HG02970 (cell line): Measurements from ENCODE around the gene MAP3K14.

ENCODE experiments used
- ATAC-seq: cut with Tn5 transposase; IDR thresholded peaks from one replicate; pipeline ENCODE4 v1.9.1; 2021; ENCODE audit warnings: mild to moderate bottlenecking, moderate library complexity, moderate number of reproducible peaks; ENCODE audit not compliant: unreplicated experiment, low FRiP score

MAP3K14 gene

GRCh38 chr17:45318561-45319230 is 1.9 kb upstream of the MAP3K14 start:
- ATAC-seq: no peak

GRCh38 chr17:45317111-45317928 is 500 bp upstream of the MAP3K14 start:
- peak; percentile 76 for ATAC-seq

DNA sequence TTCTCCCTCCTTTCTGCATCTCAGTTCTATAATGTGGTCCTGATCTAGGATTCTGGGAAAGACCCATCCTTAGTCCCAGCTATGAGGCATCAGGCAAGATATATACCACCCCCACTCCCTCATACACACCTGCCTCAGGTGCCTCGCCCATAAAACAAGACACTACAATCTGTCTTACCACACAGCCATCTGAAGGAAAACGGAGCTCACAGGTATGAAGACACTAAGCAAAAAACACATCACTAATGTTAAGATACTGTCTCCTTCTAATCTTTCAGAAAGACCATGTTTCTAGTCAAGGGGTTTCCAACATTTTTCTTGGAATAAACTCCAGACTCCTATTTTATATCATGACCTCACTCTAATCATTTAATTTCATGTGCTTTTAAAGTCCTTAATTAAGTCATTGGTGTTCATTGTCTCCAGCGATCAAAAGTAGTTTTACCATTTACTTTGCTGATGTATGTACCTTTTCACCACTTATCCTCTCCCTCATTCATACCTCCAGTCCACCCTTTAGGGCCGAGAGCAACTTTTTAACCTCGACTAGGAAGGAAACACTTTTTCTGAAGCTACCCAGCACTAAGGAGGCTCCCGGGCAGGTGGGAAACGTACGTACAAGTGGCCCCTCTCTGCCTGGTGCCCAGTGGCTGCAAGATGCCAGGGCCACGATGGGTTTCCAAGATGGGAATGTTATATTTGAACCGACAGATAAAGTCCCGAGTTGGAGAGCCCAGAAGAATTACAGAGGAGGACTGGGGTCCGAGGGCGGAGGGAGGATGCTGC is 979 bp downstream of the MAP3K14 start:
- ATAC-seq: no peak

- ATAC-seq: no peak
Observed at GRCh38 chr17:45314741-45315647, 1.8 kb downstream of the MAP3K14 start.

DNA sequence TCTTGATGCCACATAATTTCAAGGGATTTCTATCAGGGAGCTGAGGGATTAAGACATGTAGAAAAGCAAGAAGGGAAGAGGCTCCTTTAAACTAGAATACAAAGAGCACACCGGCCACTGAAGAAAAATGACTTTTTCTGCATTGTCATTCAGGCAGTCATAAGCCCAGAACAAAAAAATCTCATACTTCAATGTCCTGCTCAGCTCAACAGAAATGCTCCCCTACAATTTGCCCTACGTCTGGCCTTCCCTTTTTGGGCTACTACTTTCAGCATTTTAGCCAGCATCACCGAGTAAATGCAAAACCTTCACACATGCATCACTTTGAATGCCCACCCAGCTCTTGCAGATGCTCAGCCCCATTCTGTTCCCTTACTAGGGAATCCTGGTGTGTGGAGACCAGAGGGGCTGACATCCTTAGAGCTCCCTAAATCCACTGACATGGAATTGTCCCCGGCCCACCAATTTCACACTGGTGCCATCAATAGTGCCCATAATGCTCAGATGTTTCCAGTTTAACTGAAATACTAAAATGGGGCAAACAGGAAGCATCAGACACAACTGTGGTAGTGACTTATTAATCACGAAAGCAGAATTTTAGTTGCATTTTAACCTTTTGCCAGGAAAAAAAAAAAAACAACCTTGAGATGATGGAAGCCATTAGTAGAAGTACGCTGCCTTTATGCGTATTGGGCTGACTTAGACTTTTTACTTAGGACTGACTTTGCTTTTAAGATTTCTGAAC is 2.7 kb downstream of the MAP3K14 start:
- no peak for ATAC-seq

DNA sequence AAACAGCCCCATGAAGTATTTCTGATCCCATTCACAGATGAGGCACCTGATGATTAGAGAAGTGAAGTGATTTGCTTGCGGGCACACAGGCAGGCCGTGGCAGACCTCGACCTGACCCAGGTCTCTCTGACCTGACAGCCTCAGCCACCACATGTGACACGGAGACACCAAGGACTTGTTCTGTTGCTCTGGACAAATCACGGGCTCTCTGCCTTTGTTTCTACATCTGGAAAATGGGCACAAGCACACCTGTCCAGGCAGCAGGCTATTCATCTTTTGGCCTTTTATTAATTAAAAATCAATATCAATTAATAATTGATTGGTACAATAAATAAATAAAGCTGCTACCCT is 3.4 kb downstream of the MAP3K14 start:
- ATAC-seq: no peak

DNA sequence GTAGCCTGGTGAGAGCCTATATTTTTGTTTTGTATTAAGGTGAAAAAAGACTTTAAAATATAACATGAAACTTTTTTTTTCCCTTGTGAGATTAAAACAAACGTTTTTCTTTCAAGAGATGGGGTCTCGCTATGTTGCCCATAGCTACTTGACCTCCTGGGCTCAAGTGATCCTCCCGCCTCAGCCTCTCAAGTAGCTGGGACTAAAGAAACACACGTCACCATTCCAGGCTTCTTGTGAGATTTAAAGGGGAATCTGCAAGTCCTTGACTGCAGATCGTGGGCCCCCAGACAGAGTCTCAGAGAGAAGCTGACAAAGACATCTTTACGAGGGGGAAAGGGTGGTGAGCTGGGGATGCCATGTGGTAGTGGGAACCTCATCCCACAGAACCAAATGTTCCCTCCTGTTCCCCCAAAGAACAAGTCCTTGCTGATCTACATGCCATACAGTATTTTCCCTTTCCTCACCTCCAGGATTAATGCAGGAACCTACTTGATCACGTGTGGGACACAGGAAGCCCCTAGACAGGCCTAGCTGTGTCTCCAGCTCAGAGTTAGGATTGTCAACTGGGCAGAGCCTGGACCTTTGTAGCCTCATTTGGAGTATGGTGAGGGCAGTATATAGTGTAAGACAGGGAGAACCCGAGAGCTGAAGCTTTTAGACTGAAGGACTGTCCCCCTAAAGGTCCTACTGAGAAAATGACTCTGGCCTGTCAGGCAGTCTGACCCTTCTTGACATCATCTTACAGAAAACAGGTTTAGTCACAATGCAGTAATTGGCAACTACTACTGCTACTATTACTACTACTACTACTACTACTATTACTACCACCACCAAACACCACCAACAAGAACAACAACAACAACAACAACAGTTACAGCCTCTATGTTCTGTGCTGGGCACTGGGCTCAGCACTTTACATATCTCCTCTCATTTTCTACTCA is 4.1 kb downstream of the MAP3K14 start:
- no peak for ATAC-seq

GRCh38 chr17:45311760-45312476 is 4.9 kb downstream of the MAP3K14 start:
- ATAC-seq: no peak

GRCh38 chr17:45311401-45311759 is 5.4 kb downstream of the MAP3K14 start:
- no peak for ATAC-seq

GRCh38 chr17:45310380-45311324 is 6.2 kb downstream of the MAP3K14 start:
- no peak for ATAC-seq

DNA sequence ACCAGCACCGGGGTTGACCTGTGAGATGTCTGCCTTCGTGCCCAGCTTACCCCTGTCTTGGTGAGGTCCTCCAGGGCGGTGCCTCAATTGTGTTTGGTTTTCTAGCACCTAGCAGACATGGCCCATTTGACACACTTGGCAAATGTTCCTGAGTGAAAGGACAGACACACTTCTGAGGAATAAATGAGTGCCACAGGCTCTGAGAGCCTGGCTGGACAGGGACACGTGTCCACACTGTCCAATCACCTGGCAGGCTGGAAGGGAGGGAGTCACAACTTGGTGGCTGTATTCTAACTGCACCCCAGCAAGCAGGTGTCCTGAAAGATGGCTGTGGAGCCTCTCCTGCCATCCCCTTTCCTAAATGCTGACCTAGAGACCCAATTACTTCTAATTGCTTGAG is 7.4 kb downstream of the MAP3K14 start:
- ATAC-seq: no peak

DNA sequence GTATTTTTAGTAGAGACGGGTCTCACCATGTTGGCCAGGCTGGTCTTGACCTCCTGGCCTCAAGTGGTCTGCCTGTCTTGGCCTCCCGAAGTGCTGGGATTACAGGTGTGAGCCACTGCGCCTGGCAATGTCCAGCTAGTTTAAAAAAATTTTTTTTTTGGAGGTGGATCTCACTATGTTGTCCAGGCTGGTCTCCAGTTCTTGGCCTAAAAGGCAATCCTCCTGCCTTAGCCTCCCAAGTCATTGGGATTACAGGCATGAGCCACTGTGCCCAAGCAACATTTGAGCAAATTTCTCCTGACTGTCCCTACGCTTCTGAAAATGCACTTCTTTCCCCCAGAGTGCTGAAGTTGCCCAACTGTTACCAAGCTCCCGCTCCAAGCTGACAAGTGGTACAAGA is 8.0 kb downstream of the MAP3K14 start:
- no peak for ATAC-seq

- no peak for ATAC-seq
Observed at GRCh38 chr17:45308016-45308365, 8.8 kb downstream of the MAP3K14 start.

- ATAC-seq: no peak
Observed at GRCh38 chr17:45307290-45308015, 9.4 kb downstream of the MAP3K14 start.

GRCh38 chr17:45306623-45307022 is 10.2 kb downstream of the MAP3K14 start:
- ATAC-seq: no peak

GRCh38 chr17:45306094-45306493 is 10.7 kb downstream of the MAP3K14 start:
- no peak for ATAC-seq
